Measurements from ENCODE around the gene LRRC7.

LRRC7 gene

GRCh38 chr1:70112838-70113237 lies 545.1 kb downstream of the LRRC7 start:
- DNase-seq = no peak

DNA sequence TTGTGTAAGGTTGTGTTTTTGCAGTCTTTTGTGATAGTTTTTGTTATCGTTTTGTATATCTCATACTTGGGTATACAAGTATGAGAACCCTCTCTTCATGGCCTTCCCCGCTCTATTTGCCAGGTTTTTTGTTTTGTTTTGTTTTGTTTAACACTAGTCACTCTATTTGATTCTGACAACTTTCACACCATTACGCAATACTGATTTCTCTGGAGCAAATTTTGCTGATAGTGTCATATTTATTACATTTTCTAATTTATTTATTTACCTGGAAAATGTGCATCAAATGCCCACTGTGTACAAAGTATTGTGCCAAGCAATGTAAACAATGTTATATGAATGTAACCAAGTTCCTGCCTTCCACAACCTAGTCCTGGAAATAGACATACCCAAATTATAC lies 547.6 kb downstream of the LRRC7 start:
- no peak for DNase-seq

- DNase-seq = no peak
Measured at GRCh38 chr1:70117046-70117445, 549.3 kb downstream of the LRRC7 start.

DNA sequence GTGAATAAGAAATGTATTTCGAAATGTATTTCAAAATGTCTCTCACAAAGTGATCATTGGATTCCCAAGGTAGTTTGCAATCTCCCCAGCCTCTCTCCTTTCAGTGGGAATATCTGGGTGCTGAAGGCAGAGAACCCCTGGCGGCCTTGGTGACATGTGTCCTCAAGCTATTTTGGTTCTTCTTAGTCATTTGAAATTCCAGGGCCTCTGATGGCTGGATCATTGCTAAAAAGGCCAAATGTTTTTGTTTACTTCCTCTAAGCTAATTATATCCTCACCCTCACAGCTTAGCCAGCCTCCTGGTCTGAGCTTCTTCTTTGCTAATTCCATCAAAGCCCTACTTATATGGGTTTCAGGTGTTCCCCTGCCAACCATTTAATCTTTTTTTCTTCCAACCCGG lies 566.4 kb downstream of the LRRC7 start:
- DNase-seq = no peak

DNA sequence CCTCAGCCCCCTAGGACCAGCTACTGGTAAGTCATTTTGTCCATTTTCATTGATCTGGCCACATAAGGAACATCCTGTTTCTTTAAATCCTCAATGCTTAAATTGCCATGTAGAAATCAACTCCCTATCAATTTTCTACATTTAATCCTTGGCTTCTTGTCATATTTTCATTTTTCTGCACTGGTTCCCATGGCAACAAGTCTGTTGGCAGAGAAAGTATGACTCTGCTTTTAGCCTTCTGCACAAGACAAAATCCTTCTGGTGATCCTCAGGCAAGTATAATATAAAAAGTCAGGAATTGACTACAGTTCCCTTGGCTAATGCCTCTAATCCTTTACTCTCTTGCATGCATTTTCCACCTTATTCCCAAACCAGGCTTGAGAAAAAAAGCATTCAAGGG lies 572.6 kb downstream of the LRRC7 start:
- no peak for DNase-seq

DNA sequence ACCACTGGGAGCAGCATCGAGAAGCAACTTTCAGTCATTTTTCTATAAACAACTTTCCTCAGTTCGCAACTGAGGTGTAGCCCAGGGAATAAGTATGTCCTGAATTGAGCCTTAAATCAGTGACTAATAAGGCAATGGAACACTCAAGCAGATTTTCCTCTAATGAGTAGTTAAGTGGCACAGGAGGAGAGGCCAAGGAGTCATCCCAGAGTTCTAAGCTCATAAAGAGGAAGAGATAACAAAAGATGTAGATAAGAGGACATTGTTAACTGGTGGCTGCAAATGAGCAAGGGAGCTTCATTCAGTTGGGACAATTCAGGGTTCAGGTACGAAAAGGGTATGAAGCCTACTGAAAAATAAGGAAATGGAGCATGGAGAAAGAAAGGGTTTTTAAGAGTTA lies 573.2 kb downstream of the LRRC7 start:
- DNase-seq = no peak

DNA sequence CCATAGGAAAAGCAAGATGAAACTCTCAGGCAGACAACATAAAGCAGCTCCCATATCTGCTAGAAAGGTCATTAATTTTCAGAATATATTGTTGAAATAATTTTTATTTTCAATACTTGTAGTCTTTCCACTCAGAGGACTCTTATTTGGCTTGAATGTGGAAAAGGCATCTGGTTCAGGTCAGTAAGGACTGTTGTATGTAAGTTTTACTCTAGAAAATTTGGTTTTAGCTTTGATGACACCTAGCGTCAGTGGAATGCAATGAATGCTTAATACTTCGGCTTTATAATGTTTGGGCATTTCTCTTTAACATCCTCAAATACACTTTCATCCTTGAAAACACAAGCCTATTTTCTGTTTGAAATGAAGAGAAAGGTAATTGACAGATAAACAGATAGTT lies 574.4 kb downstream of the LRRC7 start:
- no peak for DNase-seq

DNA sequence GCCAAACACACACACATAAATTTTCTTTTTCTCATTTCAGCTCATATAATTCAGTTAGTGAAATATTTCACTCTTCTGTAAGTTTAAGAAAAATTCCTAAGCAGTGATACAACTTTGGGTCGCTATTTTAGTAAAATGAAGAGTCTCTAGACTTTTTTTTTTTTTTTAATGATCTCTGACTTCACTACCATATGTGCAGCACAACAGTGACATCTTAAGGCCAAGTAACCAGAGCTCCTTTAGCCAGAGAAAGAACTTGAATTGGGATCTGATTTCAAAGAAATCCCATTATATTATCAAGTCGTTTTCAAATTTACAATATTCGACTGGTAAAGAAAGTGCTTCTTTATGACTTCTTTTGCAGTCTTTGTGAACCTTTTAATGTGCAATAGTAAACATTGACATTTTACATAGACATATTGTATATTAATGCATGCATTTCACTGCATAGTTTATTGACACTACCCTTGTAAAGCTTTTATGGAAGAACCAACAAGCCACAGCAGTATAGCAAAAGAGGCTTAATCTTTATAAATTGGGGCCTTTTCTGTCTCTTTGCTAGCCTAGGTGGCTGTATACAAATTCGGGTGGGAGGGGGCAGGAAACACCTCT lies 575.4 kb downstream of the LRRC7 start:
- DNase-seq = no peak

DNA sequence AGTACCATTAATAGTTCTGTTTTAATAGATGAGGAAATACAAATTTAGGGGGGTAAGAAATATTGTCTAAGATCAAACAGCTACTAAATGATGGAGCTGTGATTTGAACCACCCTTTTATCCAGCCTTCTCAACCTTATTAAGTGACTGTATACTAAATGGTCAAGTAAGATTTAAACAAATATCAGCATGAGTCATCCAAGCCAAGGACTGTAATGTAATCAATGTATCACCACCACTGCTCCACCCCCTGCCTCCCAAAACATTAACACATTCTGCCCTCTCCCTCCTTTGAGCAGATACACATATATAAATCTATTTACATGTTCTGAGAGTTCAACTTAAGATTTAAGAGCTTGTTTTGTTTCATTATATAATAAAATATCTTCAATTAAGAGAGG lies 578.8 kb downstream of the LRRC7 start:
- DNase-seq = no peak

DNA sequence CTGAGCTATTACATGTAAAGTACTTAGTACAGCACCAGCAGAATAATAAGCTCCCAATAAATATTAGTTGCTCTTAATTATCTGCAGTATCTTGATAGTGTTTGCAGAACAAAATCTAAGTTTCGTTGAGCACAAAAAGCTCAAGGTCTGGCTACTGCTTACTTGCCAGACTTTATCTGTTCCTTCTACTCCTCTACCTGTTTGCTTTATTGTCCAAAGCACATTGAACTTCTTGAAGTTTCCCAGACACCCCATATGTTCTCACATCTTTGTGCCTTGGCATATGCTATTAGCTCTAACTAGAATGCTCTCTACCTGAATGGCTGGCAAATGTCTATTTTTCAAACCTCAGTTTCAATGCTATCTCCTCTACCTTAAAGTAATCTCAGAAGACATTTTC lies 582.7 kb downstream of the LRRC7 start:
- no peak for DNase-seq

- no peak for DNase-seq
Measured at GRCh38 chr1:70153739-70154138, 586.0 kb downstream of the LRRC7 start.

- DNase-seq = no peak
Measured at GRCh38 chr1:70156529-70157120, 588.9 kb downstream of the LRRC7 start.

- DNase-seq = no peak
Measured at GRCh38 chr1:70164350-70164749, 596.6 kb downstream of the LRRC7 start.

DNA sequence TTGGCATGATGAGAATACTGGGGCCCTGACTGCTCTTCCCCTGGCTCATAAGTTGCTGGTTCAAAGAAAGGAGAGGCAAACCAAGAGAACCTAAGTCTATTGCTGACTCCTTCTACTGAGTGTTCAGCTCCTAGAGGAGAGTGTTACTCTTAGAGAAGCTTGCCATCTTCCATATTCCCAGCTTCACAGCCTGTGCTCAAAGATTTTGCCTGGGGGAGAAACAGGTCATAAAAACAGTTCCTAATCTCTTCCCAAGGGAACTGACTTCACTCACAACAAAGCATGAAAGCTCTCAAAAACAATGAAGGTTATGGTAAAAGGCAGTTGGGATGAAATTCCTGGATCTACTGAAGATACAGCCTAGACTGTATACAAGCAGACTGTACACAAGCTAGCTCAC lies 600.6 kb downstream of the LRRC7 start:
- no peak for DNase-seq

DNA sequence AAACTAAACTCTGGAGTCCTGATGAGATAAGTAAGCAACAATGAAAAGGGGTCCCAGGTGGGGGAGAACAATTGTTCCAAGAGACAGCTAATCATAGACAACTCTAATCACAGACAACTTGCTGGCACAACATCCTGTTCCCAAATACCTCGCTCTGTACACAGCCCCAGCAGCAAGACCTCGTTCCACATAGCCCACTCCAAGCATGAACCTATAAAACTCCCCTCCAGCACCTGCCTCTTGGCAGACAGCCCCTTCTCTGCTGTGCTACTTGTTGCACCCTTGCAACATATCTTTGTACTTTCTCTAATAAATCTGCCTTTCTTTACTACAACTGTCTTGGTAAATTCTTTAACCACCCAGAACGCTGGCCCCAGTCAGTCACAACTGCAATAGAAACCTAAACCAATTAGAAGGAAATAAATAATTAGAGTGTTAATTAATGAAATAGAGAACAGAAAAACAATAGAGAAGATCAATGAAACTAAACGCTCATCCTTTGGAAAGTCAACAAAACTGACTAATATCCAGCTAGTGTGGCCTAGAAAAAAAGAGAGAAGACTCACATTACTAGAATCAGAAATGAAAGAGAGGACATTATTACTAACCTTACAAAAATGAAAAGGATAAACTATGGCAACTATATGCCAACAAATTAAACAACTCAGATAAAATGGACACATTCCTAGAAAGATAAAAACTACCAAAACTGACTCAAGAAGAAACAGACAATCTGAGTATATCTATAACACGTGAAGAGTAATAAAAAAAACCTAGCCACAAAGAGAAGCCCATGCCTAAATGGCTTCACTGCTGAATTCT lies 601.5 kb downstream of the LRRC7 start:
- DNase-seq = no peak

GRCh38 chr1:70171512-70171911 lies 603.8 kb downstream of the LRRC7 start:
- DNase-seq = no peak

Measured in activated CD8-positive, alpha-beta memory T cell treated with anti-CD3 and anti-CD28 coated beads for 24 hours (primary cell).